ENCODE data around the gene FADS2.

Gene FADS2

GRCh38 chr11:61905067-61905696 lies 77.1 kb downstream of the FADS2 start:
- Histone ChIP-seq H2AFZ (ENCODE audit: low read length) (no peak overlapping the region), H3K27me3 (replicated peaks; ENCODE audit: insufficient read depth, low read length) (peaks cover 3% of the 10 kb centered on the region; the same call in 1 of the 2 replicates), H3K4me1 (ENCODE audit: low read length) (peaks cover 7% of the 10 kb centered on the region), H4K20me1 (ENCODE audit: insufficient read depth, low read length) (no peaks in the 10 kb centered on the region), H3K4me2 (ENCODE audit: low read depth, low read length) (no peak overlapping the region), H3K4me3 (ENCODE audit: low read length) (no peak overlapping the region), H3K9me2 (replicated peaks; ENCODE audit: insufficient read depth, low read length) (no peaks in the 10 kb centered on the region), H3K27ac (ENCODE audit: low read length) (no peak overlapping the region), H3K79me2 (ENCODE audit: low read length) (no peaks in the 10 kb centered on the region), H3K9me3 (replicated peaks; ENCODE audit: insufficient read depth, low read length) (no peaks in the 10 kb centered on the region), H3K36me3 (replicated peaks; ENCODE audit: insufficient read depth, low read length) (no peaks in the 10 kb centered on the region), H3K9ac (ENCODE audit: low read length) (no peak overlapping the region), H3F3A (ENCODE audit: insufficient read depth, low read length) (no peaks in the 10 kb centered on the region)
- TF ChIP-seq EZH2 (optimal IDR thresholded peaks at IDR 0.05; ENCODE audit: low read depth, low read length) (no peak), CTCF (IDR thresholded peaks at IDR 0.05; ENCODE audit: low read length) (no peak), EZH2phosphoT487 (IDR thresholded peaks at IDR 0.05; ENCODE audit: low read length) (no peak)
- no peak for DNase-seq

- Histone ChIP-seq H4K20me1 (ENCODE audit: insufficient read depth, low read length) (no peaks in the 10 kb centered on the region), H3K79me2 (ENCODE audit: low read length) (no peaks in the 10 kb centered on the region), H2AFZ (ENCODE audit: low read length) (no peak overlapping the region), H3K27ac (ENCODE audit: low read length) (no peak overlapping the region), H3K4me1 (ENCODE audit: low read length) (peaks cover 7% of the 10 kb centered on the region), H3K9me2 (replicated peaks; ENCODE audit: insufficient read depth, low read length) (no peaks in the 10 kb centered on the region), H3F3A (ENCODE audit: insufficient read depth, low read length) (no peaks in the 10 kb centered on the region), H3K9me3 (replicated peaks; ENCODE audit: insufficient read depth, low read length) (no peaks in the 10 kb centered on the region), H3K36me3 (replicated peaks; ENCODE audit: insufficient read depth, low read length) (no peaks in the 10 kb centered on the region), H3K27me3 (replicated peaks; ENCODE audit: insufficient read depth, low read length) (peaks cover 3% of the 10 kb centered on the region; the same call in 1 of the 2 replicates), H3K4me3 (ENCODE audit: low read length) (no peak overlapping the region), H3K9ac (ENCODE audit: low read length) (no peak overlapping the region), H3K4me2 (ENCODE audit: low read depth, low read length) (no peak overlapping the region)
- TF ChIP-seq EZH2 (optimal IDR thresholded peaks at IDR 0.05; ENCODE audit: low read depth, low read length) (no peak), CTCF (IDR thresholded peaks at IDR 0.05; ENCODE audit: low read length) (no peak), EZH2phosphoT487 (IDR thresholded peaks at IDR 0.05; ENCODE audit: low read length) (no peak)
- DNase-seq: no peak
Observed at GRCh38 chr11:61905801-61906521, 77.9 kb downstream of the FADS2 start.

DNA sequence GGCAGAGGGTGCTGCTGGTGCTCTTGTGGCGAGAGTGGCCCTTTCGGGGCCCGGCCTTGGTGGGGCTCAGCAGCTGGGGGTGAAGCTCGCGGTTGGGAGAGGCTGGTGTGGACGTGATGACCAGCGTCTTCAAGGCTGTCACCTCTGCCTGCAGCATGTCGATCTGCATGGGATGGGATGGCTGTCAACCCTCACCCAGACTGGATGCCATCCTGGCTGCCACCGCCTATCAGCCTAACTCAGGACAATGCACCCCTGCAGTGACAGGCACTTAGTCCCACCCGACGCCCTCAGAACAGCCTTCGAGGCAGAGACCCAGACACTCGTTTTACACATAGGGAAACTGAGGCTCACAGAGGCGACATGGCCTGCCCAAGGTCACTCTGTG lies 78.4 kb downstream of the FADS2 start:
- Histone ChIP-seq H3K4me2 (ENCODE audit: low read depth, low read length) (no peak overlapping the region), H3K9me2 (replicated peaks; ENCODE audit: insufficient read depth, low read length) (no peaks in the 10 kb centered on the region), H3K9me3 (replicated peaks; ENCODE audit: insufficient read depth, low read length) (no peaks in the 10 kb centered on the region), H3K27ac (ENCODE audit: low read length) (no peak overlapping the region), H2AFZ (ENCODE audit: low read length) (no peak overlapping the region), H3F3A (ENCODE audit: insufficient read depth, low read length) (no peaks in the 10 kb centered on the region), H3K36me3 (replicated peaks; ENCODE audit: insufficient read depth, low read length) (no peaks in the 10 kb centered on the region), H3K4me1 (ENCODE audit: low read length) (peaks cover 7% of the 10 kb centered on the region), H4K20me1 (ENCODE audit: insufficient read depth, low read length) (no peaks in the 10 kb centered on the region), H3K79me2 (ENCODE audit: low read length) (no peaks in the 10 kb centered on the region), H3K4me3 (ENCODE audit: low read length) (no peak overlapping the region), H3K9ac (ENCODE audit: low read length) (no peak overlapping the region), H3K27me3 (replicated peaks; ENCODE audit: insufficient read depth, low read length) (peaks cover 3% of the 10 kb centered on the region; the same call in 1 of the 2 replicates)
- TF ChIP-seq CTCF (IDR thresholded peaks at IDR 0.05; ENCODE audit: low read length) (no peak), EZH2 (optimal IDR thresholded peaks at IDR 0.05; ENCODE audit: low read depth, low read length) (no peak), EZH2phosphoT487 (IDR thresholded peaks at IDR 0.05; ENCODE audit: low read length) (no peak)
- DNase-seq: no peak
